Measurements from ENCODE around the gene LNX2.

The LNX2 gene

GRCh38 chr13:27497563-27498230, 122.6 kb downstream of the LNX2 start:
- DNase-seq, result no peak

GRCh38 chr13:27496536-27497273, 123.6 kb downstream of the LNX2 start:
- no peak for DNase-seq

GRCh38 chr13:27496006-27496405, 124.3 kb downstream of the LNX2 start:
- no peak for DNase-seq
